NOMO-1 (cell line): ENCODE measurements around the gene IGSF3.

ENCODE experiments used
- DNase-seq, 2 experiments: peaks; one replicate each; lab custom pipeline; 2025; ENCODE audit not compliant: unreplicated experiment in 2 of 2; lab: John Stamatoyannopoulos, UW

Gene IGSF3

DNA sequence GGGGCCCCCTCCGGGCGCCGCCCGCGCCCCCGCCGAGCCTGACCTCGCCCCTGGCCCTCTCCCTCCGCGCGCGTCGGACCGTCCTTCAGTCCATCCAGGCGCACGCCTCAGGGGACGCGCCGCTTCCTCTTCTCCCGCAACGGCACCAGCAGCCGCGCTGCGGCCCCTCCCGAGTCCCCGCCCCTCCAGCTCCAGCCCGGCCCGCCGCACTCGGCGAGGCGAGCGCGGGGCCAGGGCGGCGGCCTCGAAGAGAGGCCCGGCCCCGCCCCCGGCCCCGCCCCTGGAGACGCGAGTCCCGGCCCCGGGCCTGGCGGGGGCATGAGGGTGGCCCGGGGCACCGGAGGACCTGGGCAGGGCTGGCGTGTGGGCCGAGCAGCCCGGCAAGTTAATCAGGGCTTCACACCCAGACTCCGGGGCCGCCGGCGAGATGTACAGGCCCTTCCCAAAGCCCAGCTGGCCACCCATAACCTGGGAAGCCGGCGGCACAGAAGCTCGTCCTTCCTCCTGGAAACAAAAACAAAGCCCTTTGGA is at the start of gene IGSF3:
TSS of gene IGSF3 (minus strand) at position 159 of the 531 bp plus-strand sequence. CDS start 1,407 bp downstream, outside the sequence.
- DNase-seq: peak; percentile 68 to 79

DNA sequence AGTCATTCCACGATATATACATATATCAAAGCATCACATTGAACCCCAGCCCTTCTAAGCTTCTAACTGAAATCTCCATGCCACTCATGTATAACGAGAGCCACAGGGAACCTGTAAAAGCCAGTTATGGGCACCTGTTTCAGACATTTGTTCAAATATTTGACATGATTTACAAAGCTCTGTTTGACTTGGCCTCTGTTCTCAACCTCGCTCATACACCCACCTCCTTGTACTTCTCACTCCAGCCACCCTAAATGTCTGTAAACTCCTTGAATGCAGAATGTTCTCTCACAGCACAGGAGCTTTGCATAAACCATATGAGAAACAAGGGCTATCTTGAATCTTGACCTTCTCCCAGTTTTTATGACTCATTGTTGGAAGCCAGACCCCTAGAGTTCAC is 49.8 kb upstream of the IGSF3 start:
- DNase-seq: no peak

DNA sequence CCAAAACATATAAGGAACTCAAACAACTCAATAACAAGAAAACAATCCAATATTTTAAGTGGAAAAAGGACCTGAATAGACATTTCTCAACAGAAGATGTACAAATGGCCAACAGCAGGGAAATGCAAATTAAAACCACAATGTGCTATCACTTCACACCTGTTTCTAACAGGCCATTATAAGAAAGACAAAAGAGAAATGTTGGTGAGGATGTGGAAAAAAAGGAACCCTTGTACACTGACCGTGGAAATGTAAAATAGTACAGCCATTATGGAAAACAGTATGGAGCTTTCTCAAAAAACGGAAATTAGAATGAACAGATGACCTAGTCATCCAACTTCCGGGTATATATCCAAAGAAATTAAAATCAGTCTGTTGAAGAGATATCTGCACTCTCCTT is 48.9 kb upstream of the IGSF3 start:
- DNase-seq: no peak

DNA sequence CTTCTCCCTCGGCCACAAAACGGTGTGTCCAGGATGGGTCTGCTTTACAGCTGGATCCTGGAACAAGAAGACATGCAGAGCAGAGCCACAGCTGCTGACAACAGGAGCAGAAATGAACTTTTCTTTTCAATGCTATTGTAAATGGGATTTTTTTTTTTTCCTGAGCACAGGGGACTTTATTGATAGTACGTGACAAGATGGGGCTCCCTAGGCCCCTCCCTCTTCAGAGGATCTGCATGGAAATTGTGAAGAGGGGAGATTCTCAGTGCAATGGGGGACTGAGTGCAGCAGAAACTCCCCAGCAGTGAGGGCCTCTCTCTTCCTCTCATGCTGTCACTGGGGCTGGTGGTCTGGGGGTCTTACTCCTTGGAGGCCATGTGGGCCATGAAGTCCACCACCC is 45.9 kb upstream of the IGSF3 start:
- DNase-seq: no peak

DNA sequence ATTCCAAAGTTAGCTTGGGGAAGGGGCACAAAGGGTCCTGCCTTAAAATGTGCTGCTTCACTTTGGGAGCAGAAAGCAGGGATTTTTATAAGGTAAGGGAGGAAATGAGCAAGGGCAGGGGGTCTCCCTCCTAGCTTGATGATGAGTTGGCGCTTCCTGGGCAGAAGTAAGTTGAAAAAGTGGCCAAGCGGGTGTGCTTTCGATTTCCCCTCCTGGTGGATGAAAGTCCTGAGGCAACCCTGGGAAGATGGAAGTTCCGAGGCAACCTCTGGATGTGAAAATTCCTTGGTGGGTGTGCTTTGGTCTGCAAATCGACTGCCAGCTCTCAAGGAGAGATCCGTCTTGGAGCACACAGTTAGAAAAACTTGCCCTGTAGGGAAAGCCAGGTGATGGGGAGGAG is 45.0 kb upstream of the IGSF3 start:
- no peak for DNase-seq

DNA sequence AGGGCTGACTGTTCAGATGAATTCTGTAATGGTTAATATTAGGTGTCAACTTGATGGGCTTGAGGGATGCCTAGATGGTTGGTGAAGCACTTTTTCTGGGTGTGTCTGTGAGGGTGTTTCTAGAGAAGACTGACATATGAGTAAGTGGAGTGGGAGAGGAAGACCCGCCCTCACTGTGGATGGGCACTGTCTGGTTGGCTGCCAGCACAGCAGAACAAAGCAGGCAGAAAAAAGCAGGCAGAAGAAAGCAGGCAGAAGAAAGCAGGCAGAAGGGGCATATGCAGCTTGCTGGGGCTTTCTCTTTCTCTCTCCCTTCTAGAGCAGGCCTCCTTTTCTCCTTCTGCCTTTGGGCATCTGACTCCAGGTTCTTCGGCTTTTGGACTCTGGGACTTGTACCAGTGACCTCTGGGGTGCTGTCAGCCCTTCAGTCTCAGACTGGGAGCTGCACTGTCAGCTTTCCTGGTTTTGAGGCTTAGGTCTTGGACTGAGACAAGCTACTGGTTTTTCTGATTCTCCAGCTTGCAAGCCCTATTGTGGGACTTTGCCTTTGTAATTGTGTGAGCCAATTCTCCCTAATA is 43.8 kb upstream of the IGSF3 start:
- DNase-seq: no peak

DNA sequence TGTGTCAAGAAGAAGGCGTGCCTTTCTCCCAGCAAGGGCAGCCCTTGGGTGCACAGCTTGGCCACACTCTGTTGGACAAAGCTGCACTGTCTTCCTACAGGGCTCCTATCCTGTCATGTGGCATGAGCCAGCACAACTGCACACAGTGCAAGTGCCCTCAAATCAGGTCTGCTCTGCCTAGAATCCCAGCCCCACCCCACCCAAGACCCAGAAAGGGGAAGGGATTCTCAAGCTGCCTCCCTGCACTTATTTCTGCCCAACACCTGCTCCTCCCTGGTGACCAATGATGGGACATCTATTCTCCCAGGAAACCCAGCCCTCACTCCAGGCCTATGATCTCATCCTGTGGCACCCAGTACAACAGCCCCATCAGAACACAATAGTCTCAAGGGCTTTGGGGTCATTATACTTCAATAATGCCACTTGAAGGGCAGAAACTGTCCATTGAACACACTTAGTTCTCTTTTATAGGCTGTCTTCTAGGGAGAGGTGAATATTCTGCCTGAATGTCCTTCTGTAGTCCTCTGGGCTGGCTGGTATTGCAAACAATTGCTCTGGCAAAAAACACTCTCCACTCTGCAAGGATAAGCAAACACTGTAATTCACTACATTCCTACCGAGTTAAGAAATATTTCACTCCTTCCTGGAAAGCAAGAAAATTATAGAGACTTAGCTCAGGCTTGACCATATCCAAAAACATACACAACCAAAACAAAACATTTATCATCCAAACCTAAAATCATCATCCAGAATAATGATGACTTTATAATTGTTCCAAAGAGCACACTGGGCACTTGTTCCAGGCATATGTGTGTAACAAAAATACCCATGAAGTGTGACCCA is 43.1 kb upstream of the IGSF3 start:
- DNase-seq: no peak

DNA sequence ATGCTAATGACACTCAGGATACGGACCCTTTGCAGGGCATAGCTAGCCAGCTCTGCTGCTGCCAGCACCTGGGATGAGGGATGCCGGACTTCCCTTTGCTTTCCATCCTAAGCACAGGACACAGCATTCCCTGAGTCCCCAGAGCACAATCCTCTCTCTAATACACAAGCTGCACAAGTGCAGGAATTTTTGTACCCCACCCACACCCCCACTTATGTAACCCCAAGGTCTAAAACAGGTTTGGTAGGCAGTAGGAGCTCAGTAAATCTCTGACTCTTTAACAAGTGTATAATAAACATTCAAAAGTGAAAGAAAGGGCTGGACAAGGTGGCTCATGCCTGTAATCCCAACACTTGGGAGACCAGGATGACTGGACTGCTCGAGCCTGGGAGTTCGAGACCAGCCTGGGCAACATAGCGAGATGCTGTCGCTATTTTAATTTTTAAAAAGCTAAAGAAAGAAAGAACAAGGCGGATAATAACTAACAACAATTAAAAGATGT is 42.2 kb upstream of the IGSF3 start:
- DNase-seq: no peak

DNA sequence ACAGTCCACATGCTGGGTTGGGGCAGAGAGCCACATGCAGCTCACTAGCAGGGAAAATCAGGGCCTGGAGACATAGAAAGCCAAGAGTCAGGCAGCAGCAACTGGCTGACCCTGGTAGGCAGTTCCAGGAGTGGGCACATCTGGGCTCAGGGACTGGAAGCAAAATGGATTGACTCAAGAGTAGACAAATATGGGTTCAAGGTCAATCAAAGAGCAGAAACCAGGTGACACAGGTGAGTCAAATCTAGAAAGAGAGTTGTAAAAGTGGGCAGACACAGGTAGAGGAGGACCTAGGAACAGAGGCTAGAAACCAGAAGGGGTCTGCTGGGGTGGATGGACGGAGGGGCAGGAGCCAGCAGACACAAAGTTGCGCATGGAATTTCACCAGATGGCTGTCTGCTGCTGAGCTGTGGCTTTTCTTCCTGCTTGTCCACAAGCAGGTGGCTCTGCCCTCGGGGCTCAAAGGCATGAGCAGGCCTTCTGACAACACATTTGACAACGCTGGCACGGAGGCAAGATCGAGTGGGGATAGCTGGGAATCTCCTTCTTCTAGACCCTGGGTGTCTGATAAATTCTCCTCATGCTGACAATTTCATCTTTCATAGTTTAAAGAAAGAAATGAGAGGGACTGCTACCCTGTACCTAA is 40.8 kb upstream of the IGSF3 start:
- no peak for DNase-seq

DNA sequence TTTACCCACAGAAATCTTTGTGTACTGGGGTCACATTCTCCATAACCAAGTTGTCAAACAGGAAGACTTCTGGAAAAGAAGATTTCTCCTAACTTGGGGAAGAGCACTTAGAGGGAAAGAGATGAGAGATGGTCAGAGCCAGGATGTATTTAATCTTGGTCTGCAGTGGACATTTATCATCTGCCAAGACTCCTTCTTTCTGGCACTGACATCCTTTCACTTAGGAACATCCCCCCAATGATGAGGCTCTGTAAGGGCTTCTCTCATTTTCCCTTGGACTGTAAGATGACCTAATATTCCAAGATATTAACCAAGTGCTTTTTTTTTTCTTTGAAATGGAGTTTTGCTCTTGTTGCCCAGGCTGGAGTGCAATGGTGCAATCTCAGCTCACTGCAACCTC is 39.3 kb upstream of the IGSF3 start:
- no peak for DNase-seq

DNA sequence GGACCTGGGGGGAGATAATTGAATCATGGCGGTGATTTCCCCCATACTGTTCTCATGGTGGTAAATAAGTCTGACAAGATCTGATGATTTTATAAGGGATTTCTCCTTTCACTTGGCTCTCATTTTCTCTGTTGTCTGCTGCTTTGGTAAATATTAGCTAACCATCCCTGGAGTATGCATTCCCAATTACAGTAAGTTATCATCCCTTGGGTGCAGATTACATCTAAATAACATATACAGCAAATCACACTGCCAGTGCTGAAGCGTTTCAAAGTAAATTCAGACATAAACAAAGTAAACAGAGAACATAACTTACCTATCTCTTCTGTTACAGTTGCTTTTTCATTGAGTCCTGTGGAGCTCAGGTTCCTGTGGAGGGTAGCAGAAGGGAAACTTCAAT is 38.6 kb upstream of the IGSF3 start:
- DNase-seq: no peak

DNA sequence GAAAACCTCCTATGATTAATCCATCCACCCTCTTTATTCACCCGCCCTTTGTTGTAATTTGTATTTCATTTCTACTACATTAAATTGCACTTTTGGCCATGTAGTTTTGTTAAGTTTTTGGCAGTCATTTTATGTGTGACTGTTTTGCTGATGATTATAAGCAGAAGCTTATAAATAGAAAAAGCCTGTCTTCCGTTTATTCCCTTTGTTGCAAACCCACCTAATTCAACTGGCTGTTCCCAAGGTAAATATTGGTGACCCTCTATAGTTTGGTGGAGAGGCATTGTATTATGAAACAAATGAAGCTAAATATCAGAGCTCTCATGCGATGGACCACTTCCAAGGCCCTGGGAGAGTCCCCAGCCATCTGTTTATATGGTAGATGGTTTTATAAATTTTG is 36.7 kb upstream of the IGSF3 start:
- no peak for DNase-seq

DNA sequence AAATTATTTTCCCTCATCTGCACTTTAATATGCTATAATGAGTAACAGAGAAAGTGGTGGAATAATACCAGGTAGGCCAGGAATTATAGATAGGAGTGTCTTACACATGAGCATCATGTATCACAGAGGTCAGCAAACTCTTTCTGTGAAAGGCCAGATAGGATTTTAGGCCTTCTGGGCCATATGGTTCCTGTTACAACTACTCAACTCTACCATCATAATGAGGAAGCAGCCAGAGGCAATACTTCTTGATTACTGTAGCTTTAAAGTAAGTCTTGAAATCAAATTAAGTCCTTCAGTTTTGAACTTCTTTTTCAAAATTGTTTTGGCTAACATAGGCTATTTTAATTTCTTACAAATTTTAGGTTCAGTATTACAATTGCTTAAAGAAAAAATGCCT is 32.1 kb upstream of the IGSF3 start:
- peak in 1 of 2 experiments; percentile 4 for DNase-seq

DNA sequence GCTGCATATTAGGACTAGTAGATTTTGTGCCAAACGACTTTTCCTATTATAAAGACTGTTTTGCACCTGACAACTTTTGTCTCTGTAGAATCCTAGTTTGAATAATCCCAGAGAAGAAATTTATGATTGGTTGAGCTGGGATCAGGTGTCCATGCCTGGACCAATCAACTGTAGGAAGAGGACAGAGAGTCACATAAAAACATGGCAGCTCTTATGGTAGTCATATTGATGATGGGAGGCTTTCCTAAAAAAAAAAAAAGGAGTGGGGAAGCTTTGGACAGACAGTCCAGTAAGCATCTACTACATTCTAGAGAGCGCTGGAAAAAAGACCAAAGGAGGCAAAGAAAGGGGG is 30.7 kb upstream of the IGSF3 start:
- DNase-seq: no peak

DNA sequence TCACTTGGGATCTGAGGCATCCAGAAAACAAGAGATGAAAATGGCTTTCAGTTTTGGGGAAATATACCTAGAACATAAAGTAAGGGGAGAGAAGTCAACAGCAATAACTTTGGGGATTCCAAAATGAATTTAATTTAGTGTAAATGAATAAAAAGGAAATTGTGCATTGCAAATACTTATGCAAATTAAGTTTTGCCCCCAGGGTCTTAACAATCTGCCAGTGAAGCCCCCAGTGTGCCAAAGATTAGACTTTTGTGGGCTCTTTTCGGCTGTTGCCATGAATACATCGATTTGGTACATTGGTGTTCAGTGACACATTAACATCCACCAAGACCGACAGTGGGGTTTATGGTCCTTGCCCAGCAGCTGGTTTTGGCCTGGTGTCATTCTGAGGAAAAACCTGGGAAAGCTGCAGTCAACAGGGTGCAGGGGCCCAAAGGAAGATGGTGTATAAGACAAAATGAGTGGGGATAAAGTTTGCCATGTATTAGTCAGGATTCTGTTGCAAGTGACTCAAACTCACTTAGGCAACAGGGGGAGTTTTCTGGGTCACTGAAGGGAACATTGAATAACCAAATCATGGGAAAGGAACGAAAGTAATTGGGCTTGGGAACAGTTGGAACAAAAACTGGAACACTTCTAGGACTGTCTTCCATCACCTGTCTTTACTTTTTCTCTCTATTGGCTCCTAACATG is 30.2 kb upstream of the IGSF3 start:
- DNase-seq: no peak

DNA sequence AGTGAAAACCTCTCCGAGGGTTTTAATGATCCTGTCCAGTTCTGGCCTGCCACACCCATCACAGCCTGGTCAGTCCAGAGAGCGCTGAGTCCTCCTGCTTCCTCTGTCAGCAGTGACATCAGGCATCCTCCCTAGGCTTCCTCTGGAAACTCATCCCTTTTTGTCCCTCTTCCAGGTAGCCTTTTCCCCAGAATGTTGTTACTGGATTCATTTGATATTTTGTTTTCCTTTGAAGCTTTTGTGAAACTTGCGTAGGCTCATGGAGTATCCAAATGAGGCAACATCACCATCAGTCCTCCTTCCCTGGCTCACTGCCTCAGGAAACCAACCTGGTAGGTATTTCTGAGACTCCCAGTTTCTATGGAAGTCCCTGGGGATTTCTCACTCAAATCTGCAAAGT is 27.0 kb upstream of the IGSF3 start:
- no peak for DNase-seq

DNA sequence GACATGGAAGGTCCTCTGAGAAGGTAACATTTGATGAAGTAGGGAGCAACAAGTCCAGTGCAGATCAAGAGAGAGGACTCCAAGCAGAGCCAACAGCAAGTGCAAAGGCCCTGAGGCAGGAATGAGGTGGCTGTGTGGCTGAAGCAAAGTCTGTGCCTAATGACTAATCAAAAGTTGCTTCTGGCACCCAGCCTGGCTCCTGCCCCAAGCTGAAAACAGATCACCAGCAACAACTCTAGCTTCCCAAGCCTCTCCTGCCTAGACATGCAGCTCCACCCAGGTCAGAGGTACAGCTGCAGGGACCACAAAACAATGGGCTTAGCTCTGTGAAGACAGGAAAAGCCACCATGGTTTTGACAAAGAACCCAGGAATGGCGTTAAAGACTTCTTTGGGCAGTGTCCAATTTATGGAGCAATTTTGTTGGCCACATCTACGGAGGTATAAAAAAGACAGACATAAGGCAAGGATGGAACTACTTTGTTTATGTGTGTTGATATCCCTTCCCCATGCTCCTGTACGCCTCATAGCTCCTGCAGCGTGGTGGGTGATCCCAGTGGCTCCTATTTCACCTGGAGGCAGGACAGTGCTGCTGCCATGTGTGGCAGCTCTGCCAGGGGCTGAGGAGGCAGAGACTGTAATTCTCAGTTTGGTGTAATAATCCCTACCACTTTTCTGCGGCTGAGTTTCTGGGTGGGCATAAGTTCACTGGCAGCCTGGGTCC is 26.4 kb upstream of the IGSF3 start:
- DNase-seq: no peak

DNA sequence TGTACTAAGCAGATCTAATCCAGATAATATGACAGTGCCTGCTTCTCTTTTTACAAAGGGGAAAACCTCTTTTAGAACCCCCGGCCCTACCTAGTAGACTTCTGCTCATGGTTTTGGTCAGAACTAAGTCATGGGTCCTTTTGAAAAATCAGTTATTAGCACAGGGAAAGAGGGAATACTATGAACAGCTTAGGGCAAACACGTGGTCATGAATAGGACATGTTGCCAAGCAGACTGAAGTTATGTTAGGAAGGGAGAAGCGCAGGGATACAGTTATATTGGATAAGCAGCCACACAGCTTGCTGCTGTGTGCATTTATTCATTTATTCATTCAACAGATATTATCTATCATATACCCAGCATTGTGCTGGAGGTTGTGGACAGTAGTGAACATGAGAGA is 25.3 kb upstream of the IGSF3 start:
- no peak for DNase-seq

DNA sequence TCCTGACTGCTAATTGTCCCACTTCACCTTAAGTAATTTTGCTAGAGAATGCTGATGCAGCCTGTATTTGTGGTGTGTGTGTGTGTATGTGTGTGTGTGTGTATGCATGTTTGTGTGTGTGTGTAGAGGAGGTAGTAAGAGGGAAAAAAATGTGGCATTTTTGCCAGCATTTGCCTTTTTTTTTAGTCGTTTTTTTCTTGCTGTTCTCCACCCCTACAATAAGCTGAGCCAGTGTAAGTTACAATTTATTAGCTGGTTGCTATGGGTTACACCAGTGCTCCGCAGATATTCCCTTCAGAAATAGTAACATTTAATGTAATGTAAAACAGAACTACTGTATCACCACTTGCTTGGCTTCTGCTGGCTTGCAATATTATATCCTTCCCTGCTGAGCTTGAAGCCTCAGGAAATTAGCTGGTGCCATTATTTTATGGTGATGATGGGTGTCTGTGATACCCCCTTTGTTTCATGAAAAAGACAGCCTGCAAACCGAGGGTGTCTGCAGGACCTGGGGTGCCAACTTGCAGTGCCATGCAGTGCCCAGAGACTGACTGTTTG is 23.4 kb upstream of the IGSF3 start:
- DNase-seq: no peak

DNA sequence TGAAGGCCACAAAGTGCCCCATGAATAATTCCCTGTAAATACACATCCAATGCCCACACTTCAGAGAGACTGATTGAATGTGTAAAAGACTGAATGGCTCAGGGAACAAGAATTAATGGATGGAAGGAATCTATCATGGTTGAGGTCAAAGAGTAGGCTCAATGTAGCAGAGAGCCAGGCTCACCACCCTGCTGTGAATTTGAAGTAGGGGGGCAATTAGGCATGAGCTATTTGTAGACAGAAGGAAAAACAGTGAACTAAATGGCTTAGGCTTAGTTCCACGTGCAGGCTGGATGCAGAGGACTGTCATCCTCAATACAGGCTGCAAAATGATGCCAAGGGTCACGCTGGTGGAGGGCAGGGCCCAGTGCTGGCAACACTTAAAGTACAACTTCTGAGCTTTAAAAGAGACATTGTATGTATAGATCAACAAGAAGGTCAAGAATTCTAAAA is 22.9 kb upstream of the IGSF3 start:
- DNase-seq: no peak
